Esophagus (tissue), 2 donors: ENCODE measurements around the gene CCDC85B. TPM values are rescaled to one million over a fixed set of nuclear protein-coding genes. Genes with fewer than 3 reads are reported as not detected.

Source experiments
- H3K27ac ChIP-seq, 2 donors: one replicate each; pipeline ENCODE4 v1.5.1; 2013; ENCODE audit warnings: low read depth in 2 of 2, mild to moderate bottlenecking in 2 of 2, inconsistent platforms in 1 of 2, low read length in 1 of 2, moderate library complexity in 1 of 2
- H3K27me3 ChIP-seq, 2 donors: one replicate each; pipeline ENCODE4 v1.6.1; 2013; ENCODE audit warnings: low read length in 2 of 2, control low read depth in 1 of 2, mild to moderate bottlenecking in 1 of 2; ENCODE audit not compliant: insufficient read depth in 2 of 2, control insufficient read depth in 1 of 2
- H3K36me3 ChIP-seq, 2 donors: one replicate each; pipeline ENCODE4 v1.6.1; 2013; ENCODE audit warnings: low read length in 1 of 2; ENCODE audit not compliant: control insufficient read depth in 2 of 2, insufficient read depth in 2 of 2
- H3K4me1 ChIP-seq, 2 donors: one replicate each; pipeline ENCODE4 v1.6.1; 2013; ENCODE audit warnings: low read length in 1 of 2; ENCODE audit not compliant: control insufficient read depth in 2 of 2, insufficient read depth in 2 of 2
- H3K4me3 ChIP-seq, 2 donors: one replicate each; pipeline ENCODE4 v1.5.1; 2013; ENCODE audit warnings: low read length in 2 of 2, mild to moderate bottlenecking in 2 of 2, low read depth in 1 of 2, moderate library complexity in 1 of 2
- H3K9me3 ChIP-seq, 2 donors: one replicate each; pipeline ENCODE4 v1.6.1; 2013; ENCODE audit warnings: mild to moderate bottlenecking in 2 of 2, low read depth in 1 of 2, low read length in 1 of 2, moderate library complexity in 1 of 2; ENCODE audit not compliant: control insufficient read depth in 2 of 2, insufficient read depth in 1 of 2
- WGBS, 2 donors: extraction: QIAGEN DNeasy Blood & Tissue Kit; methylation state at CpG; one replicate each; pipeline ENCODE4 v1.1.7; 2013; 5-methylcytosine and 5-hydroxymethylcytosine counted together
- polyA plus RNA-seq, 2 donors: library from polyadenylated mRNA; stranded (reverse); fragments of 200-250 nt; gene quantifications; one replicate each; pipeline ENCODE4 v1.2.3, GENCODE V29; 2013
- donor health status: healthy with polysubstance abuse.
- donor health status: Bipolar disorder and iron deficiency.

The CCDC85B gene
- polyA plus RNA-seq, 2 donors = 13.5 to 22.7 TPM

- peaks cover 2 to 24% of the 10 kb centered on the region in 2 donors for H3K36me3 ChIP-seq
- peaks cover 0 to 5% of the 10 kb centered on the region in 2 donors for H3K4me1 ChIP-seq
- no peak within 1 kb of the TSS for H3K27ac ChIP-seq
- no peaks in the 10 kb centered on the region for H3K27me3 ChIP-seq
- no peak within 1 kb of the TSS for H3K4me3 ChIP-seq
- 51% methylated on average over 7 of the region's 7 CpGs for WGBS, 2 donors
- no peaks in the 10 kb centered on the region for H3K9me3 ChIP-seq
Observed at GRCh38 chr11:65879617-65880016, 10.9 kb upstream of the CCDC85B start, which contains the start of gene CTSW. Gene CTSW, plus strand, starts transcription at chr11:65879837. Its CDS starts 18 bp downstream, at chr11:65879855.

DNA sequence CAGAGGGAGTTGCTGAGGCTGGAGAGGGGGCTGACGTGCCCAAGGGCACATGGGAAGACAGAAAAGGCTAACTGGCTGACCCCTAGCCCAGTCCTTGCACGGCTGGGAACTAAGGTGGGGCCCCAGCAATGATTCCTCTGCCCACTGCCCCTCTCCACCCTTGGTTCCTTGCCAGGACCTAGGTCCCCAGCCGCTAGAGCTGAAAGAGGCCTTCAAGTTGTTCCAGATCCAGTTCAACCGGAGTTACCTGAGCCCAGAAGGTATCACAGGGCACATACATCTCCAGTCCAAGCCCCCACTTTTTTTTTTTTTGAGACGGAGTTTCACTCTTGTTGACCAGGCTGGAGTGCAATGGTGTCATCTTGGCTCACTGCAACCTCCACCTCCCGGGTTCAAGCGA lies 10.4 kb upstream of the CCDC85B start:
- WGBS, 2 donors = 55 to 59% methylated on average over 7 of the region's 7 CpGs
- Histone ChIP-seq H3K4me3 (no peak overlapping the region), H3K27me3 (no peaks in the 10 kb centered on the region), H3K4me1 (peaks cover 0 to 5% of the 10 kb centered on the region in 2 donors), H3K27ac (no peak overlapping the region), H3K9me3 (no peaks in the 10 kb centered on the region), H3K36me3 (peaks cover 2 to 26% of the 10 kb centered on the region in 2 donors)

DNA sequence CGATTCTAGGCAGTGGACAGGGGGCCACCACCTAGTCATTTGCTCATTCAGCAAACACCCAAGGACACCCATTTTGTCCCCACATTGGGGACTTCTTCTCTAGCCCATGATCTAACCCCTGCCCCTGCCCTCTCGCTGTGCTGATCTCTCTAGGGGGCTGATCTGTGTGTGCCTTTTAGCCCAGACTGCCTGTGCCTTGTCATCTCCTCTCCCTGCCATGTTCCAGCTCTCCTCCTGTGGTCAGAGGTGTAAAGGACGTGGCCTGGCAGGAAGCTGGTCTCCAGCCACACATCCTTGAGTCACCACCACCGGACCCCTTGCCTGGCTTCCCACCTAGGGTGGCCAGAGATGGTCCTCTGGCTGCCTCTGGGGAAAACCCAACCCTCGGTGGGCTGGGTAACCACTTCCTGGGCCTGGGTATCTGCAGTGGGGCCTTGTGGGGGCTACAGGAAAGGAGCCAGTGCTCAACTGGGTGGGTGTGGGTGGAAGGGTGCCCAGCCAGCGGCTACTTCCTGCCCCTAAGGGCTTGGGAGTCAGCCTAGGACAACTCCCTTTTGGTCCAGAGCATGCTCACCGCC lies 9.5 kb upstream of the CCDC85B start:
- Histone ChIP-seq H3K4me1 (peaks cover 0 to 5% of the 10 kb centered on the region in 2 donors), H3K27ac (no peak overlapping the region), H3K27me3 (no peaks in the 10 kb centered on the region), H3K9me3 (no peaks in the 10 kb centered on the region), H3K36me3 (peaks cover 2 to 34% of the 10 kb centered on the region in 2 donors), H3K4me3 (no peak overlapping the region)
- 65 to 70% methylated on average over 7 of the region's 7 CpGs for WGBS, 2 donors

DNA sequence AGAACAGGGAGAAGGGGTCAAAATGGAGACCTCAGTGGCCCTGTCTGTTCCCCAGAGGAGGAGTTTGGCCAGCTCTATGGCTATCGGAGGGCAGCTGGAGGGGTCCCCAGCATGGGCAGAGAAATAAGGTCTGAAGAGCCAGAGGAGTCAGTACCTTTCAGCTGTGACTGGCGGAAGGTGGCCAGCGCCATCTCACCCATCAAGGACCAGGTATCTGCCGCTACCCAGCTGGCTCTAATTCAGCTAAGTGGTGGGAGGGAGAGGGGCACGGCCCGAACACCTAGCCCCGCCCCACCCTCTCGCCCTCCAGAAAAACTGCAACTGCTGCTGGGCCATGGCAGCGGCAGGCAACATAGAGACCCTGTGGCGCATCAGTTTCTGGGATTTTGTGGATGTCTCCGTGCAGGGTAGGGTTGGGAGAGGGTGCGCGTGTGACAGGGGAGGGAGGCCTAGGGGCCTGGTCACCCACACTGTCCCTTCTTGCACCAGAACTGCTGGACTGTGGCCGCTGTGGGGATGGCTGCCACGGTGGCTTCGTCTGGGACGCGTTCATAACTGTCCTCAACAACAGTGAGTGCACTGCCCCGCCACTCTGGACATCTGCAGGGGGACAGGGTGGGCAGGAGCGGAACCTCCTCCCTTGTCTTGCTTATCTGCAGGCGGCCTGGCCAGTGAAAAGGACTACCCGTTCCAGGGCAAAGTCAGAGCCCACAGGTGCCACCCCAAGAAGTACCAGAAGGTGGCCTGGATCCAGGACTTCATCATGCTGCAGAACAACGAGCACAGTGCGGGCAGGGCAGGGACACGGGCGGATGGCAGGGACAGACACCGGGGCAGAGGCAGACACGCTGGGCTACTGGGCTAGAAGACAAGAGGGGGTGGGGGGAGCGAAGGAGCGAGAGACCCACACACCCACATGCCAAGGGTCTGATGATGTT lies 8.1 kb upstream of the CCDC85B start:
- H3K4me1 ChIP-seq = peaks cover 0 to 5% of the 10 kb centered on the region in 2 donors
- peaks cover 2 to 34% of the 10 kb centered on the region in 2 donors for H3K36me3 ChIP-seq
- WGBS, 2 donors = 88 to 90% methylated on average over 30 of the region's 30 CpGs
- no peak overlapping the region for H3K27ac ChIP-seq
- H3K9me3 ChIP-seq = no peaks in the 10 kb centered on the region
- no peak overlapping the region for H3K4me3 ChIP-seq
- H3K27me3 ChIP-seq = no peaks in the 10 kb centered on the region

GRCh38 chr11:65883058-65883761 lies 7.3 kb upstream of the CCDC85B start:
- H3K4me3 ChIP-seq = no peak overlapping the region
- no peaks in the 10 kb centered on the region for H3K27me3 ChIP-seq
- WGBS, 2 donors = 90% methylated on average over 13 of the region's 13 CpGs
- H3K4me1 ChIP-seq = peaks cover 0 to 8% of the 10 kb centered on the region in 2 donors
- H3K36me3 ChIP-seq = peaks cover 2 to 34% of the 10 kb centered on the region in 2 donors
- no peaks in the 10 kb centered on the region for H3K9me3 ChIP-seq
- H3K27ac ChIP-seq = no peak overlapping the region

DNA sequence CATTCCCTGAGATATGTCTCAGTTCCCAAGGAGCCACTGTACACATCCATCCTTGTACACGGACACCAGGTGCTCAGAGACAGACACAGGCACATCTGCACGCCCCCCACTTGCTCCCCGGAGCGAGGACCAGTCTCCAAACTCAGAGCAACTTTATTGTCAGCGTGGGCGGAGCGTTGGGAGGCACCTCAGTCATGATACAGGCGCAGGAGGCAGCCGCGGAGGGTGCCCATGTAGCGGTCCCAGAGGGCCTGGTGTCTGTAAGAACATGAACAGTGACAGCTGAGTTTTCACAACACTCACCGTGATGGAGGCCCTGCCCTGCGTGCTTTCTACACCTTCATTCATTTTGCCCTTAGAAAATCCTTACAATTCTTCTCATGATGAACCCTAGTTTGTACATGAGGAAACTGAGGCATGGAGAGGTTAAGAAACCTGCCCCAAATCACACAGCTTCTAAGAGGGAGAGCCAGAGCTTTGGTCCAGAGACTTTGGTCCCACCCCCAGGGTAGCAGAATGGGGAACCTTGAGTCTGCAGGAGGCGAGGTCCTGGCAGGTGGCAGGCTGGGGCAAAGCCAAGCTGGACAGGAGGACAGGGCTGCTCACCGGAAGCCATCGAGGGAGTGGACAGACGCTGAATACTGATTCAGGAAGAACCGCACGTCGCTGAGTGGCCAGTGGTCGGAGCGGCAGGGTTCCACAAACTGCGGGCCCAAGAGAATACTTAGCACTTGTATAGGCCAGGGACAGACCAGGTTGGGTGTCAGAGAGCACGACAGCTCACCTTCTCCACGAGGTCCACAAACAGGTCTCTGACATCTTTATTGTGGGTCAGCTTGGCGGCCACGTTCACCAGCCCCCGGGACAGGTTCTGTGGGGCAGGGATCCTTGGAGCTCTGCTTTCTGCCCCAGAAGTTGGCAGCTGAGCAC lies 6.4 kb upstream of the CCDC85B start:
- Histone ChIP-seq H3K9me3 (no peaks in the 10 kb centered on the region), H3K27me3 (no peaks in the 10 kb centered on the region), H3K4me3 (no peak overlapping the region), H3K36me3 (peaks cover 2 to 34% of the 10 kb centered on the region in 2 donors), H3K27ac (no peak overlapping the region), H3K4me1 (peaks cover 0 to 8% of the 10 kb centered on the region in 2 donors)
- 82% methylated on average over 28 of the region's 28 CpGs for WGBS, 2 donors

DNA sequence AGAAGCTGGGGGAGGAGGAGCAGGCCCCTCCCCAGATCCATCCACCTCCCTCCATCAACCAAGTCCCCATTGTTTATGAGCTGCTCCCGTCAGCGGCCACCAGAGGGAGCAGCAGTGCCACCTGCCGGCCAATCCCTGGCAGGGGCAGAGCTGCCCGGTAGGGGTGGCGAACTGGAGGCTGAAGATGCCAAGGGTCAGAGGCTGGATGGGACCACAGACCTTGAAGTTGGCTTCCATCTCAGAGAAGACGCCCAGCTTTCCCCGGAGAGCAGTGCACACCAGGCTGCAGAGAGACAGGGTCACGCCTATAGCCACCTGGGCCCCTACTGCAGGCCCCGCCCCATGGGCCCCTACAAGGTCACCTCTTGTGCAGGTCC lies 5.8 kb upstream of the CCDC85B start:
- Histone ChIP-seq H3K9me3 (no peaks in the 10 kb centered on the region), H3K4me1 (peaks cover 0 to 7% of the 10 kb centered on the region in 2 donors), H3K36me3 (peaks cover 2 to 34% of the 10 kb centered on the region in 2 donors), H3K27me3 (no peaks in the 10 kb centered on the region), H3K27ac (no peak overlapping the region), H3K4me3 (no peak overlapping the region)
- WGBS, 2 donors = 19 to 21% methylated on average over 8 to 9 of the region's 9 CpGs

DNA sequence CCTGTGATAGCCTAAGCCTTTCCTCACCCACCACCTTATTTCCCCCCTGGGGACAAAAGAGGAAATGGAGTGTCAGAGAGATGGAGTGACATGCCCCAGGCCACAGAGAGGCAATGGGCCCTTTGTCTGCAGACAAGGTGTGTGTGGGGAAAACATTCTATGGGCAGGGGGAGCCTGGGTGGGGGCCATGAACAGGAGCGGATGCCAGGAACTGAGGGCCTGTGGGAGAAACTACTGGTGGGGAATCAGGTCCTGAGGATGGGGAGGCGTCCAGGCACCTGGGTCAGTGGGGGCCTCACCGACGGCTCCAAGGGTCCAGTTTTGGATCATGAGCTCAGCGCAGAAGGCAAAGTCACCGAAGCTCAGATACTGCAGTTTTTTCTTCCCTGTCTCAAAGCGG lies 5.2 kb upstream of the CCDC85B start:
- 92 to 96% methylated on average over 7 of the region's 7 CpGs for WGBS, 2 donors
- H3K36me3 ChIP-seq = peaks cover 2 to 34% of the 10 kb centered on the region in 2 donors

More for the DNA sequence above, 5.2 kb upstream of the CCDC85B start:
- no peaks in the 10 kb centered on the region for H3K27me3 ChIP-seq
- no peak overlapping the region for H3K4me3 ChIP-seq
- peaks cover 0 to 6% of the 10 kb centered on the region in 2 donors for H3K4me1 ChIP-seq
- no peaks in the 10 kb centered on the region for H3K9me3 ChIP-seq
- H3K27ac ChIP-seq = no peak overlapping the region
